Activated naive CD4-positive, alpha-beta T cell treated with anti-CD3 and anti-CD28 coated beads, Interleukin-2, amount 50 U/mL, for 72 hours (primary cell): ENCODE results near the gene MCTS1. TPM values are rescaled to one million over a fixed set of nuclear protein-coding genes. Genes with fewer than 3 reads are reported as not detected.
"Not testable (repeated sequence)": the region's sequence is repeated elsewhere in the genome, so short reads cannot be mapped to it uniquely, and the experiment has no call there.

Source experiments
- ATAC-seq, 2 donors: fragments of 150-1000 bp; cut with Tn5 transposase; 2 replicates each; pipeline ENCODE4 v1.10.0; 2021; ENCODE audit warnings: mild to moderate bottlenecking in 2 of 2, moderate library complexity in 2 of 2
- DNase-seq, 2 donors: peaks; one replicate each; pipeline ENCODE4 v3.0.0; 2021 to 2022; ENCODE audit warnings: low spot score in 2 of 2
- H3K27ac Mint-ChIP-seq, 2 donors: one replicate each; pipeline ENCODE4 v1.8.0; 2022; ENCODE audit warnings: mild to moderate bottlenecking in 2 of 2, mixed read lengths in 2 of 2
- H3K36me3 Mint-ChIP-seq, 2 donors: one replicate each; pipeline ENCODE4 v1.8.0; 2022; ENCODE audit warnings: mixed read lengths in 2 of 2
- H3K9me3 Mint-ChIP-seq, 2 donors: one replicate each; pipeline ENCODE4 v1.8.0; 2022; ENCODE audit warnings: mixed read lengths in 2 of 2
- total RNA-seq, 2 donors: library from RNA; stranded (reverse); gene quantifications; one replicate each; pipeline ENCODE4 v1.2.3, GENCODE V29; 2022

The MCTS1 gene
- total RNA-seq = 10 to 100 TPM; 56.9 to 71.7 TPM

GRCh38 chrX:120603707-120604360 is at the start of gene MCTS1:
Gene MCTS1 (plus strand): TSS chrX:120604101. CDS start chrX:120604237, 136 bp downstream.
- Mint-ChIP-seq H3K36me3 (peaks cover 0 to 10% of the 10 kb centered on the region in 2 donors), H3K9me3 (no peaks in the 10 kb centered on the region), H3K27ac (peak within 1 kb of the TSS; percentile 99 to 100)
- ATAC-seq (peak; percentile 97 to 99), DNase-seq (peak; percentile 67 to 81)

GRCh38 chrX:120556251-120556650 is 47.6 kb upstream of the MCTS1 start:
- DNase-seq = no peak
- Mint-ChIP-seq H3K27ac (no peak overlapping the region), H3K9me3 (no peaks in the 10 kb centered on the region), H3K36me3 (peaks cover 7 to 14% of the 10 kb centered on the region in 2 donors)
- ATAC-seq = no peak

GRCh38 chrX:120559804-120560203 is 44.1 kb upstream of the MCTS1 start:
- H3K27ac Mint-ChIP-seq = peak overlapping the region; percentile 89 to 98
- peaks cover 7 to 14% of the 10 kb centered on the region in 2 donors for H3K36me3 Mint-ChIP-seq
- H3K9me3 Mint-ChIP-seq = no peaks in the 10 kb centered on the region
- no peak for DNase-seq
- ATAC-seq = no peak

GRCh38 chrX:120560405-120560841 is 43.5 kb upstream of the MCTS1 start:
- H3K9me3 Mint-ChIP-seq = no peaks in the 10 kb centered on the region
- peaks cover 7 to 14% of the 10 kb centered on the region in 2 donors for H3K36me3 Mint-ChIP-seq
- peak overlapping the region; percentile 89 to 98 for H3K27ac Mint-ChIP-seq
- ATAC-seq (peak; percentile 42 to 46), DNase-seq (peak in 1 of 2 donors; percentile 21)

GRCh38 chrX:120560842-120561633 is 42.9 kb upstream of the MCTS1 start, which contains the start of gene CUL4B:
Gene CUL4B (minus strand): TSS chrX:120560962. CDS start chrX:120560638, 324 bp downstream.
- Mint-ChIP-seq H3K27ac (peak within 1 kb of the TSS; percentile 89 to 98), H3K9me3 (no peaks in the 10 kb centered on the region), H3K36me3 (peaks cover 7 to 14% of the 10 kb centered on the region in 2 donors)
- ATAC-seq (peak; percentile 86 to 88), DNase-seq (peak; percentile 85 to 89)

GRCh38 chrX:120561634-120562568 is 42.0 kb upstream of the MCTS1 start:
- no peaks in the 10 kb centered on the region for H3K9me3 Mint-ChIP-seq
- no peak for DNase-seq
- H3K36me3 Mint-ChIP-seq = peaks cover 7 to 14% of the 10 kb centered on the region in 2 donors
- no peak for ATAC-seq
- H3K27ac Mint-ChIP-seq = peak overlapping the region; percentile 89 to 97

- Mint-ChIP-seq H3K9me3 (no peaks in the 10 kb centered on the region), H3K27ac (peak overlapping the region in 1 of 2 donors; percentile 89), H3K36me3 (peaks cover 7 to 14% of the 10 kb centered on the region in 2 donors)
- ATAC-seq (no peak), DNase-seq (no peak)
Measured at GRCh38 chrX:120562569-120562926, 41.4 kb upstream of the MCTS1 start.

- Mint-ChIP-seq H3K9me3 (no peaks in the 10 kb centered on the region), H3K36me3 (peaks cover 3% of the 10 kb centered on the region in 2 donors), H3K27ac (no peak overlapping the region)
- DNase-seq (no peak), ATAC-seq (no peak)
Measured at GRCh38 chrX:120564925-120565324, 39.0 kb upstream of the MCTS1 start.

GRCh38 chrX:120566817-120567216 is 37.1 kb upstream of the MCTS1 start:
- Mint-ChIP-seq H3K36me3 (no peaks in the 10 kb centered on the region), H3K27ac (no peak overlapping the region), H3K9me3 (no peaks in the 10 kb centered on the region)
- ATAC-seq (no peak), DNase-seq (no peak)

GRCh38 chrX:120568035-120568434 is 35.9 kb upstream of the MCTS1 start:
- Mint-ChIP-seq H3K36me3 (no peaks in the 10 kb centered on the region), H3K9me3 (no peaks in the 10 kb centered on the region), H3K27ac (no peak overlapping the region)
- ATAC-seq = no peak
- DNase-seq = no peak

- DNase-seq = no peak
- no peaks in the 10 kb centered on the region for H3K36me3 Mint-ChIP-seq
- H3K27ac Mint-ChIP-seq = no peak overlapping the region
- no peak for ATAC-seq
- H3K9me3 Mint-ChIP-seq = no peaks in the 10 kb centered on the region
Measured at GRCh38 chrX:120568609-120569008, 35.3 kb upstream of the MCTS1 start.

GRCh38 chrX:120570011-120570600 is 33.8 kb upstream of the MCTS1 start:
- H3K36me3 Mint-ChIP-seq = no peaks in the 10 kb centered on the region
- ATAC-seq = no peak
- H3K27ac Mint-ChIP-seq = no peak overlapping the region
- H3K9me3 Mint-ChIP-seq = no peaks in the 10 kb centered on the region
- DNase-seq = no peak

- not testable (repeated sequence) for ATAC-seq, DNase-seq, H3K9me3 Mint-ChIP-seq, H3K36me3 Mint-ChIP-seq
- peak overlapping the region in 1 of 2 donors; percentile 50 for H3K27ac Mint-ChIP-seq
Measured at GRCh38 chrX:120573806-120574205, 30.1 kb upstream of the MCTS1 start.

GRCh38 chrX:120575379-120576114 is 28.4 kb upstream of the MCTS1 start:
- H3K36me3 Mint-ChIP-seq = no peaks in the 10 kb centered on the region
- ATAC-seq = no peak
- no peak overlapping the region for H3K27ac Mint-ChIP-seq
- DNase-seq = no peak
- H3K9me3 Mint-ChIP-seq = no peaks in the 10 kb centered on the region

GRCh38 chrX:120585702-120586101 is 18.2 kb upstream of the MCTS1 start:
- H3K9me3 Mint-ChIP-seq = no peaks in the 10 kb centered on the region
- H3K27ac Mint-ChIP-seq = no peak overlapping the region
- DNase-seq = no peak
- H3K36me3 Mint-ChIP-seq = no peaks in the 10 kb centered on the region
- no peak for ATAC-seq
